ENCODE measurements around the gene EXOC2. TPM values are rescaled to one million over a fixed set of nuclear protein-coding genes. Genes with fewer than 3 reads are reported as not detected.

The EXOC2 gene
- total RNA-seq, 2 donors from 2014 or later = 28.1 to 35.0 TPM

- Histone ChIP-seq H3K9me3 (ENCODE audit: control insufficient read depth, low read length) (peaks cover 19% of the 10 kb centered on the region), H3K4me1 (ENCODE audit: control insufficient read depth, insufficient read depth, low read length) (no peaks in the 10 kb centered on the region), H3K4me3 (ENCODE audit: low read length) (no peak overlapping the region), H3K9ac (ENCODE audit: extremely low read depth, low read length, poor library complexity, severe bottlenecking) (no peak overlapping the region), H3K27me3 (ENCODE audit: control insufficient read depth, insufficient read depth, low read length, poor library complexity, severe bottlenecking) (no peaks in the 10 kb centered on the region), H3K27ac (ENCODE audit: low read depth, low read length) (no peak overlapping the region), H3K36me3 (ENCODE audit: control insufficient read depth, insufficient read depth, low read length) (peaks cover 37% of the 10 kb centered on the region)
- H3K4me3 Mint-ChIP-seq = no peak overlapping the region
- 69 to 94% methylated on average over 5 to 6 of the region's 6 CpGs for WGBS, 2 experiments (ENCODE audit: insufficient coverage in 1 of 2, insufficient read length in 1 of 2)
- no peaks in the 10 kb centered on the region for H3K4me1 Mint-ChIP-seq
- no peaks in the 10 kb centered on the region for H3K27me3 Mint-ChIP-seq (ENCODE audit: insufficient read depth)
- peak; percentile 66 for DNase-seq
- TF ChIP-seq CTCF (conservative IDR thresholded peaks at IDR 0.05) = peak; percentile 60
- H3K36me3 Mint-ChIP-seq (ENCODE audit: low read depth) = peaks cover 40% of the 10 kb centered on the region
- no peak overlapping the region for H3K27ac Mint-ChIP-seq
- H3K9me3 Mint-ChIP-seq = peaks cover 22% of the 10 kb centered on the region
Observed at GRCh38 chr6:524803-525202, 168.1 kb downstream of the EXOC2 start.

DNA sequence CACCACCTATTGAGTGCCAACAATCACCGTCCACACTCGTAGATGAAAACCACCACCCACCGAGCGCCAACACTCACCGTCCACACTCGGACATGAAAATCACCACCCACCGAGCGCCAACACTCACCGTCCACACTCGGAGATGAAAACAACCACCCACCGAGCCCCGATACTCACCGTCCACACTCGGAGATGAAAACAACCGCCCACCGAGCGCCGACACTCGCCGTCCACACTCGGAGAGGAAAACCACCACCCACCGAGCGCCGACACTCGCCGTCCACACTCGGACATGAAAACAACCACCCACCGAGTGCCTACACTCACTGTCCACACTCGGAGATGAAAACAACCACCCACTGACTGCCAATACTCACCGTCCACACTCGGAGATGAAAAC, 172.1 kb downstream of the EXOC2 start:
- Histone ChIP-seq H3K4me1 (ENCODE audit: control insufficient read depth, insufficient read depth, low read length) (no peaks in the 10 kb centered on the region), H3K9ac (ENCODE audit: extremely low read depth, low read length, poor library complexity, severe bottlenecking) (no peak overlapping the region), H3K4me3 (ENCODE audit: low read length) (peak overlapping the region; percentile 62), H3K36me3 (ENCODE audit: control insufficient read depth, insufficient read depth, low read length) (peaks cover 24% of the 10 kb centered on the region), H3K27ac (ENCODE audit: low read depth, low read length) (no peak overlapping the region), H3K9me3 (ENCODE audit: control insufficient read depth, low read length) (peaks cover 28% of the 10 kb centered on the region), H3K27me3 (ENCODE audit: control insufficient read depth, insufficient read depth, low read length, poor library complexity, severe bottlenecking) (no peaks in the 10 kb centered on the region)
- H3K36me3 Mint-ChIP-seq (ENCODE audit: low read depth) = peaks cover 52% of the 10 kb centered on the region
- no peaks in the 10 kb centered on the region for H3K27me3 Mint-ChIP-seq (ENCODE audit: insufficient read depth)
- TF ChIP-seq CTCF (conservative IDR thresholded peaks at IDR 0.05) = no peak
- no peak overlapping the region for H3K27ac Mint-ChIP-seq
- 91 to 98% methylated on average over 7 to 31 of the region's 31 CpGs for WGBS, 2 experiments (ENCODE audit: insufficient coverage in 1 of 2, insufficient read length in 1 of 2)
- peaks cover 32% of the 10 kb centered on the region for H3K9me3 Mint-ChIP-seq
- no peak overlapping the region for H3K4me3 Mint-ChIP-seq
- DNase-seq = no peak
- no peaks in the 10 kb centered on the region for H3K4me1 Mint-ChIP-seq

- no peak for DNase-seq
- H3K27ac Mint-ChIP-seq = no peak overlapping the region
- Histone ChIP-seq H3K4me1 (ENCODE audit: control insufficient read depth, insufficient read depth, low read length) (no peaks in the 10 kb centered on the region), H3K36me3 (ENCODE audit: control insufficient read depth, insufficient read depth, low read length) (peaks cover 24% of the 10 kb centered on the region), H3K27ac (ENCODE audit: low read depth, low read length) (no peak overlapping the region), H3K4me3 (ENCODE audit: low read length) (no peak overlapping the region), H3K9me3 (ENCODE audit: control insufficient read depth, low read length) (peaks cover 28% of the 10 kb centered on the region), H3K9ac (ENCODE audit: extremely low read depth, low read length, poor library complexity, severe bottlenecking) (no peak overlapping the region), H3K27me3 (ENCODE audit: control insufficient read depth, insufficient read depth, low read length, poor library complexity, severe bottlenecking) (no peaks in the 10 kb centered on the region)
- peaks cover 5% of the 10 kb centered on the region for H3K4me1 Mint-ChIP-seq
- H3K9me3 Mint-ChIP-seq = peaks cover 32% of the 10 kb centered on the region
- H3K36me3 Mint-ChIP-seq (ENCODE audit: low read depth) = peaks cover 45% of the 10 kb centered on the region
- H3K4me3 Mint-ChIP-seq = no peak overlapping the region
- WGBS, 2 experiments (ENCODE audit: insufficient coverage in 1 of 2, insufficient read length in 1 of 2) = 86 to 100% methylated on average over 2 to 4 of the region's 4 CpGs
- no peaks in the 10 kb centered on the region for H3K27me3 Mint-ChIP-seq (ENCODE audit: insufficient read depth)
- no peak for TF ChIP-seq CTCF (conservative IDR thresholded peaks at IDR 0.05)
Observed at GRCh38 chr6:518218-518617, 174.7 kb downstream of the EXOC2 start.

Measured in endodermal cell (in vitro differentiated cells).